PC-9 (cell line): ENCODE measurements around the gene KRT9. TPM values are rescaled to one million over a fixed set of nuclear protein-coding genes. Genes with fewer than 3 reads are reported as not detected.
A peak's percentile ranks its signal among the peaks of the same experiment; 100 is the strongest.

Source experiments
- BruUV-seq: library from RNA; stranded (reverse); fragments of 400-500 nt; replicated peaks from 2 replicates; lab custom pipeline; 2021; lab: Mats Ljungman, UMichigan
- CTCF ChIA-PET: fragments of 300-600 bp; sonication (Branson Sonifier 250); formaldehyde crosslinking; loops from one replicate; lab custom pipeline; 2022; ENCODE audit warnings: antibody characterized with exemption; lab: Charles Lee
- POLR2A ChIA-PET: fragments of 300-600 bp; sonication (Branson Sonifier 250); formaldehyde crosslinking; loops from one replicate; lab custom pipeline; 2022; ENCODE audit warnings: antibody characterized with exemption; ENCODE audit not compliant: unreplicated experiment; lab: Charles Lee
- DNase-seq, 2 experiments: peaks; one replicate each; pipeline versions ENCODE4 v3.0.0 to v3.0.0-alpha.2; 2015 to 2022; ENCODE audit warnings: mixed read lengths in 1 of 2
- H2AFZ ChIP-seq: fragments of 200-600 bp; sonication (generic); 2 replicates; pipeline ENCODE4 v1.8.1; 2017; ENCODE audit warnings: antibody characterized with exemption
- H3F3A ChIP-seq: fragments of 200-600 bp; sonication (generic); 2 replicates; pipeline ENCODE4 v1.8.1; 2017; ENCODE audit warnings: antibody characterized with exemption, mild to moderate bottlenecking, low read depth; ENCODE audit not compliant: insufficient read depth
- H3K27ac ChIP-seq: fragments of 200-600 bp; sonication (generic); 2 replicates; pipeline ENCODE4 v1.6.1; 2016; ENCODE audit warnings: mixed run types
- H3K27me3 ChIP-seq: fragments of 200-600 bp; sonication (generic); 2 replicates; pipeline ENCODE4 v1.6.1; 2016; ENCODE audit warnings: low read depth, mixed run types; ENCODE audit not compliant: insufficient read depth
- H3K36me3 ChIP-seq: fragments of 200-600 bp; sonication (generic); 2 replicates; pipeline ENCODE4 v1.6.1; 2016; ENCODE audit warnings: low read depth, mixed run types
- H3K4me1 ChIP-seq: fragments of 200-600 bp; sonication (generic); replicated peaks from 2 replicates; pipeline ENCODE4 v1.6.1; 2016; ENCODE audit warnings: mixed run types; ENCODE audit not compliant: insufficient read depth
- H3K4me2 ChIP-seq: fragments of 200-600 bp; sonication (generic); 2 replicates; pipeline ENCODE4 v1.6.1; 2017; ENCODE audit warnings: mixed run types
- H3K4me3 ChIP-seq: fragments of 200-600 bp; sonication (generic); 2 replicates; pipeline ENCODE4 v1.6.1; 2016; ENCODE audit warnings: mixed run types
- H3K79me2 ChIP-seq: fragments of 200-600 bp; sonication (generic); 2 replicates; pipeline ENCODE4 v1.6.1; 2017; ENCODE audit warnings: low read depth, mixed run types
- H3K9me2 ChIP-seq: fragments of 200-600 bp; sonication (generic); 2 replicates; pipeline ENCODE4 v1.8.1; 2017; ENCODE audit warnings: mild to moderate bottlenecking; ENCODE audit not compliant: insufficient read depth
- H3K9me3 ChIP-seq: fragments of 200-600 bp; sonication (generic); 2 replicates; pipeline ENCODE4 v1.8.1; 2016; ENCODE audit warnings: low read depth; ENCODE audit not compliant: insufficient read depth
- H4K20me1 ChIP-seq: fragments of 200-600 bp; sonication (generic); 2 replicates; pipeline ENCODE4 v1.8.1; 2017; ENCODE audit not compliant: insufficient read depth
- EZH2 ChIP-seq: fragments of 200-600 bp; sonication (generic); IDR thresholded peaks from 2 replicates; pipeline ENCODE4 v1.8.0; 2017; ENCODE audit warnings: antibody characterized with exemption, low read depth
- intact Hi-C: fragments of 100-400 bp; cut with micrococcal nuclease; formaldehyde crosslinking; loops from one replicate; pipeline ENCODE4 v1.10.0; 2022; ENCODE audit not compliant: unreplicated experiment
- microRNA-seq: library from miRNA; unstranded; fragments of <30 nt; microRNA quantifications from one replicate; pipeline ENCODE4 v1.2.0, GENCODE V29; 2021; ENCODE audit warnings: borderline number of aligned reads, borderline replicate concordance
- total RNA-seq: library from RNA; stranded (reverse); gene quantifications from 2 replicates; pipeline ENCODE4 v1.2.3, GENCODE V29; 2021
- TF ChIP-seq, protein P1 (sequence below): fragments of 200-600 bp; sonication (generic); conservative IDR thresholded peaks from 2 replicates; pipeline ENCODE4 v1.6.1; 2017; ENCODE audit warnings: mixed run types, antibody characterized with exemption, mild to moderate bottlenecking, moderate library complexity

KRT9 gene
- total RNA-seq, 1 experiment from 2014 or later: 0.55 TPM

DNA sequence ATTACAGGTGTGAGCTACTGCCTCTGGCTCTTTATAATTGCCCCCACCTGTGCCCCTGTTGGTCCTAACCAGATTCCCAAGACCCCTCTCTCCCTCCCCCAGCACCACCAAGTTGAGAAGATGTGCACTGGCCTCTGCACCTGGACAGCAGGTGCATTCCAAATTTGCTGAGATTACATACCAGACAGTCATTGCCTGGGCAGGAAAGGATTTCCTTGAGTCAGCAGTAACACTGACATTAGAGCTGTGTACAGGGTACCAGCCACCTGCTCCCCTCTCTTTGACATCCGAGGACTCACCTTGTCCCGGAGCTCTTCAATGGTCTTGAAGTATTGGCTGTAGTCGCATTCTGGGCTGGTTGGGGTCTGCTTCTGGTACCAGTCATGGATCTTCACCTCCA lies 53.8 kb downstream of the KRT9 start:
- peaks cover 51% of the 10 kb centered on the region for H3F3A ChIP-seq
- TF ChIP-seq EZH2: no peak
- TF ChIP-seq, protein P1, sequence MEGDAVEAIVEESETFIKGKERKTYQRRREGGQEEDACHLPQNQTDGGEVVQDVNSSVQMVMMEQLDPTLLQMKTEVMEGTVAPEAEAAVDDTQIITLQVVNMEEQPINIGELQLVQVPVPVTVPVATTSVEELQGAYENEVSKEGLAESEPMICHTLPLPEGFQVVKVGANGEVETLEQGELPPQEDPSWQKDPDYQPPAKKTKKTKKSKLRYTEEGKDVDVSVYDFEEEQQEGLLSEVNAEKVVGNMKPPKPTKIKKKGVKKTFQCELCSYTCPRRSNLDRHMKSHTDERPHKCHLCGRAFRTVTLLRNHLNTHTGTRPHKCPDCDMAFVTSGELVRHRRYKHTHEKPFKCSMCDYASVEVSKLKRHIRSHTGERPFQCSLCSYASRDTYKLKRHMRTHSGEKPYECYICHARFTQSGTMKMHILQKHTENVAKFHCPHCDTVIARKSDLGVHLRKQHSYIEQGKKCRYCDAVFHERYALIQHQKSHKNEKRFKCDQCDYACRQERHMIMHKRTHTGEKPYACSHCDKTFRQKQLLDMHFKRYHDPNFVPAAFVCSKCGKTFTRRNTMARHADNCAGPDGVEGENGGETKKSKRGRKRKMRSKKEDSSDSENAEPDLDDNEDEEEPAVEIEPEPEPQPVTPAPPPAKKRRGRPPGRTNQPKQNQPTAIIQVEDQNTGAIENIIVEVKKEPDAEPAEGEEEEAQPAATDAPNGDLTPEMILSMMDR: no peak
- H3K27me3 ChIP-seq: no peaks in the 10 kb centered on the region
- POLR2A ChIA-PET: interaction anchor here (0.6 kb wide), 1 partner anchor 10 kb away, joined by 3 read pairs; the partner anchor contains the start of gene KRT19
- no TSS peak for BruUV-seq
- peak overlapping the region; percentile 69 for H3K4me2 ChIP-seq
- H3K4me3 ChIP-seq: peak overlapping the region; percentile 36; the same call in 1 of the 2 replicates
- peak in 1 of 2 experiments; percentile 32 for DNase-seq
- H3K79me2 ChIP-seq: peaks cover 19% of the 10 kb centered on the region; the same call in 1 of the 2 replicates
- CTCF ChIA-PET: interaction anchor here (0.7 kb wide), 1 partner anchor 267 kb away, joined by 6 read pairs; no protein-coding TSS in a partner anchor
- H4K20me1 ChIP-seq: 0 out of 2 replicates have a peak, but pooled peaks cover under 1% of the 10 kb centered on the region
- H3K27ac ChIP-seq: peak overlapping the region; percentile 95; the same call in 1 of the 2 replicates
- H2AFZ ChIP-seq: no peak overlapping the region
- no peaks in the 10 kb centered on the region for H3K9me3 ChIP-seq
- peaks cover 3% of the 10 kb centered on the region for H3K36me3 ChIP-seq
- intact Hi-C loops: no loop called here
- no peaks in the 10 kb centered on the region for H3K9me2 ChIP-seq
- H3K4me1 ChIP-seq: peaks cover 61% of the 10 kb centered on the region

DNA sequence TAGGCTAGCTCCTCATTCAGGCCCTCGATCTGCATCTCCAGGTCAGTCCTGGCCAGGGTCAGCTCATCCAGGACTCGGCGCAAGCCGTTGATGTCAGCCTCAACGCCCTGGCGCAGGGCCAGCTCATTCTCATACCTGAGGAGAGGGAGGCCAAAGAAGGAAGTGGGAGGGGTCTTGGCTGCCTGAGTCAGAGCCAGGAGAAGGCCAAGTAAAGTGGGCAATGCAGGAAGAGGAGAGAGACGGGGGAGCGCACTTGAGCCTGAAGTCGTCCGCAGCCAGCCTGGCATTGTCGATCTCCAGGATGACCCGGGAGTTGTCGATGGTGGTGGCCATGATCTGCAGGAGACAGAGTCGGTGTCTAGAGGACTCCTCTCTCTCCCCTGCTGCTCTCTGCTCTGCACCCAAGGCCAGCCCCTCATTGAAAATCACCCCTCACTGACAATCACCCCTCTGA lies 55.0 kb downstream of the KRT9 start:
- H3K4me2 ChIP-seq: peak overlapping the region; percentile 69
- H3K9me3 ChIP-seq: no peaks in the 10 kb centered on the region
- H3K4me3 ChIP-seq: no peak overlapping the region
- H3K9me2 ChIP-seq: no peaks in the 10 kb centered on the region
- no peaks in the 10 kb centered on the region for H3K27me3 ChIP-seq
- no TSS peak for BruUV-seq
- H3K79me2 ChIP-seq: peaks cover 18% of the 10 kb centered on the region; the same call in 1 of the 2 replicates
- H3K36me3 ChIP-seq: no peaks in the 10 kb centered on the region; the same call in 1 of the 2 replicates
- TF ChIP-seq, protein P1: no peak
- TF ChIP-seq EZH2: no peak
- CTCF ChIA-PET: no interaction called here
- intact Hi-C loops: no loop called here
- peaks cover 47% of the 10 kb centered on the region for H3F3A ChIP-seq
- no peak overlapping the region for H3K27ac ChIP-seq
- no peaks in the 10 kb centered on the region for H4K20me1 ChIP-seq
- DNase-seq: peak in 1 of 2 experiments; percentile 32
- H3K4me1 ChIP-seq: peaks cover 50% of the 10 kb centered on the region
- no peak overlapping the region for H2AFZ ChIP-seq
- POLR2A ChIA-PET: interaction anchor here (0.5 kb wide), 1 partner anchor 738 kb away, joined by 10 read pairs; no protein-coding TSS in a partner anchor

DNA sequence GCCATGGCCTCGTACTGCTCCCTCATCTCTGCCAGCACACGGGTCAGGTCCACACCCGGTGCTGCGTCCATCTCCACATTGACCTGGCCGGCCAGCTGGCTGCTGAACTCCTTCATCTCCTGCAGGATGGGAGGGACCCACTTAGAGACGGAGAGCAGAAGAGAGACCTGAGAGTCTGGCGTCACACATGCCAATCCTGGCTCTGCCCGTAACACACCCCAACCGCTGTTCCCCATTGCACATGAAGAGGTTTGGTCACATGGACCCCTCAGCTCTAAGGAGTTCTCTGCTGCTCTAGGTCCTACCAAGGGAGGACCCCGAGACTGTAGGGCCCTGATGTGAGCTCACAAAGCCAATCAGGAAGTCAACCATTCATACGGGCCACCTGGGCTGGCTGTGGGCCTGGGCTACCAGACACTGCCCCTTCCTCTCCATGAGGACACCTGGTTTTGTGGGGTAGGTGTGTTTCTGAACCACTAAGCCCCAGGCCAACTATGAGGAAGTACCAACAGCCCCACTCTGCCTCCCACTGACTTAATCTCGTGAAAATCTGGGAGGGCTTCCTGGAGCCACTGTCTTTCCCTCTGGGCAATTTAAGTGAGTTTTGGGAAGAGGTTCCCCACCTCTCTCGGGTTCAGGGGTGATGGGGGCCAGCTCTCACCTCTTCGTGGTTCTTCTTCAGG lies 55.6 kb downstream of the KRT9 start:
- peaks cover 49% of the 10 kb centered on the region for H3F3A ChIP-seq
- DNase-seq: no peak
- no peaks in the 10 kb centered on the region for H3K9me2 ChIP-seq
- no peak for TF ChIP-seq EZH2
- TF ChIP-seq, protein P1: no peak
- no peaks in the 10 kb centered on the region for H3K27me3 ChIP-seq
- peaks cover 50% of the 10 kb centered on the region for H3K4me1 ChIP-seq
- H2AFZ ChIP-seq: no peak overlapping the region
- no peaks in the 10 kb centered on the region for H3K9me3 ChIP-seq
- H3K4me2 ChIP-seq: peak overlapping the region; percentile 69
- no TSS peak for BruUV-seq
- no peak overlapping the region for H3K4me3 ChIP-seq
- H4K20me1 ChIP-seq: no peaks in the 10 kb centered on the region
- no peaks in the 10 kb centered on the region; the same call in 1 of the 2 replicates for H3K36me3 ChIP-seq
- peaks cover 18% of the 10 kb centered on the region; the same call in 1 of the 2 replicates for H3K79me2 ChIP-seq
- ChIA-PET POLR2A (interaction anchor here (0.5 to 0.7 kb wide), 2 partner anchors 9 to 738 kb away, joined by 4 to 10 read pairs; no protein-coding TSS in a partner anchor), CTCF (no interaction called here)
- intact Hi-C loops: no loop called here
- no peak overlapping the region for H3K27ac ChIP-seq

Small RNA genes lying within 50 kb of the gene (microRNA-seq; reads per million reads assigned to microRNA genes)
- not detected for gene MIR6510

Other genes with a start within 250 kb of the KRT9 start
- not detected in 2 replicates for gene KRT33A, start 221.2 kb downstream of the KRT9 start, total RNA-seq
- gene KRT33B, start 202.2 kb downstream of the KRT9 start, total RNA-seq: not detected in 2 replicates
- 0.45 and 1.4 TPM in 2 replicates for gene KRT34, start 189.8 kb downstream of the KRT9 start, total RNA-seq
- gene KRT31, start 174.5 kb downstream of the KRT9 start, total RNA-seq: not detected in 2 replicates
- gene KRT37, start 147.5 kb downstream of the KRT9 start, total RNA-seq: not detected in 2 replicates
- gene KRT38, start 131.1 kb downstream of the KRT9 start, total RNA-seq: not detected in 2 replicates
- gene KRT32, start 104.7 kb downstream of the KRT9 start, total RNA-seq: not detected in 2 replicates
- gene KRT35, start 90.9 kb downstream of the KRT9 start, total RNA-seq: not detected in 2 replicates
- gene KRT36, start 82.1 kb downstream of the KRT9 start, total RNA-seq: not detected in 2 replicates
- gene KRT13, start 66.4 kb downstream of the KRT9 start, total RNA-seq: 606 and 1,548 TPM in 2 replicates
- 41.9 and 49.9 TPM in 2 replicates for gene KRT15, start 53.2 kb downstream of the KRT9 start, total RNA-seq
- 1,811 and 2,277 TPM in 2 replicates for gene KRT19, start 43.8 kb downstream of the KRT9 start, total RNA-seq
- 2.2 and 2.5 TPM in 2 replicates for gene KRT14, start 14.8 kb upstream of the KRT9 start, total RNA-seq
- 41.7 and 53.5 TPM in 2 replicates for gene KRT16, start 40.7 kb upstream of the KRT9 start, total RNA-seq
- 29.0 and 80.8 TPM in 2 replicates for gene KRT17, start 52.5 kb upstream of the KRT9 start, total RNA-seq
- 775 and 874 TPM in 2 replicates for gene EIF1, start 116.8 kb upstream of the KRT9 start, total RNA-seq
- gene GAST, start 140.3 kb upstream of the KRT9 start, total RNA-seq: 0.87 TPM in 1 of 2 replicates, not detected in the other
- gene HAP1, start 162.6 kb upstream of the KRT9 start, total RNA-seq: 1.1 and 2.2 TPM in 2 replicates
- gene JUP, start 214.7 kb upstream of the KRT9 start, total RNA-seq: 259 TPM in 2 replicates
- 26.8 and 34.0 TPM in 2 replicates for gene P3H4, start 239.9 kb upstream of the KRT9 start, total RNA-seq
- gene FKBP10, start 240.9 kb upstream of the KRT9 start, total RNA-seq: 143 and 164 TPM in 2 replicates